Left lung (tissue), 10 donors: ENCODE results near the gene TIAM1. TPM values are rescaled to one million over a fixed set of nuclear protein-coding genes. Genes with fewer than 3 reads are reported as not detected.
A peak's percentile ranks its signal among the peaks of the same experiment; 100 is the strongest.

Experiments used
- ATAC-seq: fragments of 200-7000 bp; cut with Tn5 transposase; one replicate; pipeline ENCODE4 v1.9.1; 2020; ENCODE audit warnings: moderate library complexity
- DNase-seq, 4 donors: peaks; one replicate each; pipeline ENCODE4 v3.0.0-alpha.2; 2013 to 2020
- H3K27ac ChIP-seq, 2 donors: fragments of 200-600 bp; sonication (generic) in 1 of 2; one replicate each; pipeline versions ENCODE4 v1.5.0 to v1.8.0; 2020 to 2021
- H3K27me3 ChIP-seq, 2 donors: fragments of 200-600 bp; sonication (generic) in 1 of 2; one replicate each; pipeline versions ENCODE4 v1.5.0 to v1.8.0; 2020 to 2021
- H3K36me3 ChIP-seq, 2 donors: fragments of 200-600 bp; sonication (generic) in 1 of 2; one replicate each; pipeline versions ENCODE4 v1.5.0 to v1.8.0; 2020 to 2021
- H3K4me1 ChIP-seq, 2 donors: fragments of 200-600 bp; one replicate each; pipeline ENCODE4 v1.8.0; 2021
- H3K4me3 ChIP-seq, 2 donors: fragments of 200-600 bp; sonication (generic) in 1 of 2; one replicate each; pipeline versions ENCODE4 v1.5.0 to v1.8.0; 2020 to 2021; ENCODE audit warnings: mild to moderate bottlenecking in 1 of 2
- H3K9me3 ChIP-seq, 2 donors: fragments of 200-600 bp; sonication (generic) in 1 of 2; one replicate each; pipeline versions ENCODE4 v1.5.0 to v1.8.0; 2020 to 2021
- intact Hi-C, 2 donors: fragments of 100-400 bp; cut with DNase I; formaldehyde crosslinking; loops; one replicate each; pipeline versions ENCODE4 v1.11.2 to v1.14.2; 2022
- polyA plus RNA-seq, 6 donors: library from polyadenylated mRNA; unstranded; fragments of 120-200 nt; gene quantifications; one replicate each; pipeline ENCODE4 v1.2.1, GENCODE V29; 2013; ENCODE audit not compliant: insufficient read length in 6 of 6
- total RNA-seq, 2 donors: library from RNA; stranded (reverse); fragmentation: NEBNext Ultra II Directional; extraction: Animal tissue kit (Norgen Biotek cat#: 25700); gene quantifications; one replicate each; pipeline ENCODE4 v1.2.1, GENCODE V29; 2021
- TF ChIP-seq, protein P1 (sequence below), 2 donors: fragments of 200-600 bp; sonication (generic) in 1 of 2; IDR thresholded peaks; one replicate each; pipeline versions ENCODE4 v1.5.0 to v1.8.0; 2021; ENCODE audit warnings: antibody characterized with exemption in 2 of 2
- donor health status: DM: no; HTN: yes; CAD: no.
- donor health status: DM: no; HTN: no; CAD: no.

Gene TIAM1
- total and polyA plus RNA-seq, 8 donors = 9.7 to 65.5 (median 49.5) TPM

DNA sequence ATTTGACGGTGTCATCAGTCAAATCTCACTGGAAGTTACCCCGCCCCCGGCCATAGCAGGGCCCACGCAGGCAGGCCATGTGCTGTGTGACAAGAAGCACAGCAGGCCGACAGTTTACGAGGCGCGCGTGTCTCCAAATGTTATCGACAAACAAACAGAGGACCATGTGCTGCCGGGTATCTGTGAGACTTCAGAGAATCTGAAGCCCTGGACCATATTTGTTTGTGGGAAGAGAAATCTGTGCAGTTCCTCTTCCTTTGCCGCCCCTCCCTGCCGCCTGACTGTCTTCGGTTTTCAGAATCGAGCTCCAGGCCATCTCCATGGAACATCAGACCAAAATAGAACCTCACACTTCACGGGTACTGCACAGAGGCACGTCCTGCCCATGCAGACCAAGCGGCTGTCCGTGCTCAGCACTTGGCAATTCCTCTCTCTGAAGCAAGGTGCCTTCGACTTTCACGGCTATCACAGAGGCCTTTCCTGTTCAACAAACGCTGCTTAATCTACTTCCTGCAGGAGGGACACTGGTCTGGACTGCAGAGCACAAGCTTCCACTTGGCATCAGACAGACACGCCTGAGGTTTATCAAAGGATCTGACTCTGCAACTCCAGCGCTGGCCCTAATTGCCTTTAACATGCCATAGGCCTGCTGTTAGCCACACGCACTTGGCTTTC is 170.0 kb downstream of the TIAM1 start:
- no peaks in the 10 kb centered on the region for H3K9me3 ChIP-seq
- intact Hi-C loops = no loop called here
- H3K27ac ChIP-seq = peak overlapping the region; percentile 17 to 65
- no peaks in the 10 kb centered on the region for H3K36me3 ChIP-seq
- H3K4me1 ChIP-seq = peaks cover 4 to 50% of the 10 kb centered on the region in 2 donors
- H3K4me3 ChIP-seq = no peak overlapping the region
- H3K27me3 ChIP-seq = no peaks in the 10 kb centered on the region
- DNase-seq (peak in 2 of 4 donors; percentile 37 to 44), ATAC-seq (peak; percentile 74)
- TF ChIP-seq, protein P1, sequence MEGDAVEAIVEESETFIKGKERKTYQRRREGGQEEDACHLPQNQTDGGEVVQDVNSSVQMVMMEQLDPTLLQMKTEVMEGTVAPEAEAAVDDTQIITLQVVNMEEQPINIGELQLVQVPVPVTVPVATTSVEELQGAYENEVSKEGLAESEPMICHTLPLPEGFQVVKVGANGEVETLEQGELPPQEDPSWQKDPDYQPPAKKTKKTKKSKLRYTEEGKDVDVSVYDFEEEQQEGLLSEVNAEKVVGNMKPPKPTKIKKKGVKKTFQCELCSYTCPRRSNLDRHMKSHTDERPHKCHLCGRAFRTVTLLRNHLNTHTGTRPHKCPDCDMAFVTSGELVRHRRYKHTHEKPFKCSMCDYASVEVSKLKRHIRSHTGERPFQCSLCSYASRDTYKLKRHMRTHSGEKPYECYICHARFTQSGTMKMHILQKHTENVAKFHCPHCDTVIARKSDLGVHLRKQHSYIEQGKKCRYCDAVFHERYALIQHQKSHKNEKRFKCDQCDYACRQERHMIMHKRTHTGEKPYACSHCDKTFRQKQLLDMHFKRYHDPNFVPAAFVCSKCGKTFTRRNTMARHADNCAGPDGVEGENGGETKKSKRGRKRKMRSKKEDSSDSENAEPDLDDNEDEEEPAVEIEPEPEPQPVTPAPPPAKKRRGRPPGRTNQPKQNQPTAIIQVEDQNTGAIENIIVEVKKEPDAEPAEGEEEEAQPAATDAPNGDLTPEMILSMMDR (IDR thresholded peaks at IDR 0.05) = no peak

DNA sequence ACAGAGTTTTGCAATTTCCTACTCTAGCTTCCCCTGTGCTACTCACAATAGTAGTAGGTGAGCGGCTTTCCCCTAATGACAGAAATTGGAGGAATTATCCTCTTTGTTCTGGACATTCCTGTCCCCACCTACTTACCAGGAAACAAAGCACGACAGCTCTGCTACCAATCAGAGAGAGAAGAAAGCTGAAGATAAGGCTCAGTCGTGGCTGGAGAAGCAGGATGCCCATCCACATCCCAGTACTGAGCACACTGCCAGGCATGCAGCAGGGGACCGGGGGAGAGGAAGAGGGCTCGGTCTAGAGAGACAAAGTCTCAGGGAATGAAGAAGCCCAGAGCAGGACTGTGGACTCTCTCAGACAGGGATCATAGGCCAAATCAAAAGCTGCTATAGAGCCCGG is 171.7 kb downstream of the TIAM1 start:
- H3K9me3 ChIP-seq = no peaks in the 10 kb centered on the region
- ATAC-seq (no peak), DNase-seq (no peak)
- no peaks in the 10 kb centered on the region for H3K36me3 ChIP-seq
- no peak overlapping the region for H3K27ac ChIP-seq
- intact Hi-C loops = no loop called here
- peaks cover 4 to 45% of the 10 kb centered on the region in 2 donors for H3K4me1 ChIP-seq
- H3K4me3 ChIP-seq = no peak overlapping the region
- H3K27me3 ChIP-seq = no peaks in the 10 kb centered on the region
- TF ChIP-seq, protein P1 (IDR thresholded peaks at IDR 0.05) = no peak

DNA sequence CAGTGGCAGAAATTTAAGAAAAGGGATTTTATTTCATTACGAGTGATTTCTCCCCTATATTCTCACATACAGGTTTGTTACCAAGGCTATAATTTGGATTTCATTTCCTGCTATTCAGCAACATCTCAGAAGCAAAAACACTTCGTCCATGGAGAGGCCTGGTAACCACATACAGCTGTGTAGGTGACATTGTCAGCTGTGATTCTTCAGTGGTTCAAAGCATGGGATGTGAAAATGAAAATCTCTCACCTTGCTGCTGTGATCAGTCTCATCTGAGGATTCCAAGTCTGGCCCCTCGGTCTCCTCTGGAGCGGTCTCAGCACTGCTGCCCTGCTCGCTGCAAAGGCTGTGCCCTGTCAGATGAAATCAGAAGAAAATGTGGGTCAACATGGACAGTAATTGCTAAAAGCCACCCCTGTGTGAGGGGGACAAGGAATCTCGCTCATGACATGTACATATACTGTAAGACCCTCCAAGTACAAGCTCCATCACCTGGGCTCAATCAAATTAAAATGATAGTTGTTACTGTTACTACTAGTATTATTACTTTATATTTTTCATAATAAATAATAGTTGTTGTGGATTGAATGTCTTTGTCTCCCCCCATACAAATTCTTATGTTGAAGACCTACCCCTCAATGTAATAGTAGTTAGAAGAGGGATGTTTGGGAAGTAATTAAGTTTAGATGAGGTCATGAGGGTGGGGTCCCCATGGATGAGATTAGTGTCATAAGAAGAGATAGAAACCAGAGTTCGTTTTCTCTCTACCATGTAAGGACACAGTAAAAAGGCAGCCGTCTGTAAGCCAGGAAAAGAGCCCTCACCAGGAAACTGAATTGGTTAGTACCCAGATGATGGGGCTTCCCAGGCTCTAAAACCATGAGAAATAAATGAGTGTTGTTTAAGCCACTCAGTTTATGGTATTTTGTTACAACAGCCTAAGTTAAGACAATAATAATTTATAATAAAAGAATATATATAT is 179.1 kb downstream of the TIAM1 start:
- no peaks in the 10 kb centered on the region for H3K4me1 ChIP-seq
- DNase-seq = no peak
- H3K4me3 ChIP-seq = no peak overlapping the region
- ATAC-seq = no peak
- TF ChIP-seq, protein P1 (IDR thresholded peaks at IDR 0.05) = no peak
- no peaks in the 10 kb centered on the region for H3K9me3 ChIP-seq
- H3K27ac ChIP-seq = no peak overlapping the region
- H3K27me3 ChIP-seq = no peaks in the 10 kb centered on the region
- no peaks in the 10 kb centered on the region for H3K36me3 ChIP-seq
- intact Hi-C loops = no loop called here

DNA sequence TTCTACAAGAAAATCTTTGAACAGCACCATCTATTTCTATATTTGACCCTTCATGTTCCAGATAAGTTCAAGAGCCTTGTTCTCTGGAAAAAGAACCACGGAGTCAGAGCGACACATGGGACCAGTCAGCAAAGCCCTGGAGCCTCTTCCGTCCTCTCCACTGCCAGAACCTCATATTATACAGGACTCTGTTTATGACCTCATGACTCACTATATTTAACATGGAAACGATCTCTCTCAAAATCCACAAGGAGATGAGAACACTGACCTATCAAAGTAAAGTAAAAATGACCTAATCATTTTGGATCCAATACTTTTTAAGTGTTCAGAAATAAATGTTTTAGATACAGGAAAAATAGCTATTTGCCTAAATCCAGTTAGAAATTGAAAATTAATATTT is 181.2 kb downstream of the TIAM1 start:
- Histone ChIP-seq H3K36me3 (no peaks in the 10 kb centered on the region), H3K27ac (no peak overlapping the region), H3K27me3 (no peaks in the 10 kb centered on the region), H3K4me3 (no peak overlapping the region), H3K4me1 (peaks cover 0 to 11% of the 10 kb centered on the region in 2 donors), H3K9me3 (no peaks in the 10 kb centered on the region)
- intact Hi-C loops = no loop called here
- ATAC-seq (no peak), DNase-seq (no peak)
- TF ChIP-seq, protein P1 (IDR thresholded peaks at IDR 0.05) = no peak
